SKM-1 treated with dmso at 0.1 percent for 144 hours (cell line): ENCODE measurements around the gene PGGHG.

ENCODE experiments used
- DNase-seq: peaks from one replicate; lab custom pipeline; 2025; ENCODE audit not compliant: unreplicated experiment; lab: John Stamatoyannopoulos, UW

PGGHG gene

GRCh38 chr11:268716-269145 lies 20.2 kb upstream of the PGGHG start:
- DNase-seq = peak; percentile 66

- peak; percentile 87 for DNase-seq
Measured at GRCh38 chr11:269146-269890, 19.6 kb upstream of the PGGHG start.

- no peak for DNase-seq
Measured at GRCh38 chr11:270451-271318, 18.2 kb upstream of the PGGHG start.

GRCh38 chr11:271319-271715 lies 17.6 kb upstream of the PGGHG start:
- DNase-seq = no peak

- no peak for DNase-seq
Measured at GRCh38 chr11:272195-272930, 16.6 kb upstream of the PGGHG start.

DNA sequence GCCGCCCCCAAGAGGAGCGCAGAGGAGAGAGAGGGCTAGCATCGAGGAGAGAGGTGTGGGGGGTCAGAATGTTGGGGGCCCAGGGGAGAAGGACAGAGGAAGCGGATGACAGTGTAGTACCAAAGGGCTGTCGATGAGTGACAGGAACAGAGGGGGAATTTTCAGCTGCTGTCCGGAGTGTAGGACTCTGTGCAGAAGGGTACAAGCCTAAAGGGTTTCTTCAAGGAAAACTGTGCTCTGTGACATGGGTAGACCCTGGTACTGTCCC lies 16.1 kb upstream of the PGGHG start:
- DNase-seq = no peak

DNA sequence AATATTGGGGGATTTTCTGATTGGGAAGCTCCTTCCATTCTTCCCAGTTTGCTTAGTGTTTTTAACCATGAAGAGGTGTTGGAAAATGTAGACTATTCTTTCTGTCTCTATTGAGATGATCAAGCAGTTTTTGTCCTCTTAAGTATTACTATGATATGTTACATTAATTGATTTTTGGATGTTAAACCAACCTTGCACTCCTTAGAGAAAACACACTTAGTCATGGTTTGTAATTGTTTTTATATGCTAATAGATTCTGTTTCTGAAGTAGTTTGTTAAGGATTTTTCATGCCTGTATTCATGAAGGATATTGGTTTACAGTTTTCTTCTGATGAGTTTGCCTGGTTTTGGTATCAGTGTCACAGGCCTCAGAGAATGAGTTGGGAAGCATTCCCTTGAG lies 12.7 kb upstream of the PGGHG start:
- no peak for DNase-seq

DNA sequence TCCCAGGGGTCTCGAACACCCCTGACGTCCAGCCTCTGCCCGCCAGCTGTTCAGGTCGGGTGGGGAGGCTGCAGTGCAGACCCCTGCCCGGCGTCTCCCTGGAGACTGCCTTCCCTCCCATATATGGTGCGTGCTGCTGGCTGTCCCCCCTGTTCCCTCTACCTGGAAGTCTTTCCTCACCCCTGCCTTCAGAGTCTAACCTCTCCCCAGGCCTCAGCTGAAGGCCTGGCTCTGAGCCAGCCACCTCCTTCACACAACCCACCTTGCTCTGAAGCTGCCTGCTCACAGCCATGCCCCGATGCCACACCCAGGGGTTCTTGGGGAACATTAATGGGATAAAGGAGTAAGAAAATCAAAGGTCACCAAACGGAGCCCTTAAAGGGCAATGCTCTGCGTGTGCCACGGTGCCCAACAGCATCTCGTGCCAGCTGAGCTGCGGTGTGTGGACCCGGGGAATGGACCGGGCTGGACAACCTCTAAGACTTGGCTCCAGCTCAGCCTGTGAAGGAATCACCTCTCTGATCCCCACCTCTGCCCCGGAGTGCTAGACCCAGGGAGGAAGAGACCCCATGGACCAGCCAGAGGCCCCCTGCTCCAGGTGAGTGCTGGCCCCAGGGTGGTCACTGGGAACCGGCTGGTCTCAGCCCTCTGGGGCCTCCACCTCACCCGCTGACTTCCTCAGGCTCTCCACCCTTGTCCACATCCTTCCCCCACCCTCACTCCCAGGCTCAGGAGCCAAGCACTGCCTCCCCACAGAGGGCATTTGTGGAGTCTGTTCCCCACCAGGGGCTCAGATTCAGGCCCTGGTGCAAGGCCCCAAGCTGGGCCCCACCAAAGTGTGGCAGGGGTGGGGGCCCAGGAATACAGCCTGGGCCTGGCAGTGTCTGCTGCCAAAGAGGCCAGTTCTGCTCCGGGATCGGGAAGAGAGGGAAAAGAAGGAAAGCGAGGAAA lies 10.7 kb upstream of the PGGHG start, which contains the start of gene NLRP6:
Gene NLRP6 (plus strand): TSS at position 407 of the 951 bp plus-strand sequence. CDS start 163 bp downstream, at position 570.
- no peak for DNase-seq

DNA sequence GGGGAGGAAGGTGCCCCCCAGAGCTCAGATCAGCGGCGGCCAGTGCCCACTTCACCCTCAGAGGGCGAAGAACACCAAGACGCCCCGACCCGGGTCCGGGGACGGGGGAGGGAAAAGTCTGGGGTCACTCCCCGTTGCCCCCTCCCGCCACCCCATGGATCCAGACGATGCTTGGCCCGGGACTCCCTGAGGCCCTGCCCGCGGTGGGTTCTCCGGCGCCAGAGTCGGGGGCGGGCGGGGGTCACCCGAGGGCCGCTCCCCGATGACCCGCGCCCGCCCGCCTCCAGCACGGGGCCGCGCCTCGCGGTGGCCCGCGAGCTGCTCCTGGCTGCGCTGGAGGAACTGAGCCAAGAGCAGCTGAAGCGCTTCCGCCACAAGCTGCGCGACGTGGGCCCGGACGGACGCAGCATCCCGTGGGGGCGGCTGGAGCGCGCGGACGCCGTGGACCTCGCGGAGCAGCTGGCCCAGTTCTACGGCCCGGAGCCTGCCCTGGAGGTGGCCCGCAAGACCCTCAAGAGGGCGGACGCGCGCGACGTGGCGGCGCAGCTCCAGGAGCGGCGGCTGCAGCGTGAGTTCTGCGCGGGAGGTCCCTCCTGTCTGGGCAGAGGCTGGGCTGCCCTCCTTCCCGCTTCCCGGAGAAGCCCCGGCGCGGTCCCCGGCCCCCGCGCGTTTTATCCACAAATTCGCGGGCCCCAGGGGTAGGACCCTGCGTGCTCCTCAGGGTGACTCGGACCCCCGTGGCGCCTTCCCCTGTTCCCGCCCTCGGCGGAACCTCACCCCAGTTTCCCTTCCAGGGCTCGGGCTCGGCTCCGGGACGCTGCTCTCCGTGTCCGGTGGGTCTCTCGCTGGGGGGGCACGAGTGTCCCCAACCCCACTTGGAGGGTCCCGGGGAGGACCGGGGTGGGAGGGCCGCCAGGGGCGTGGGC lies 9.6 kb upstream of the PGGHG start:
- DNase-seq = no peak

- no peak for DNase-seq
Measured at GRCh38 chr11:279966-280705, 8.8 kb upstream of the PGGHG start.

DNA sequence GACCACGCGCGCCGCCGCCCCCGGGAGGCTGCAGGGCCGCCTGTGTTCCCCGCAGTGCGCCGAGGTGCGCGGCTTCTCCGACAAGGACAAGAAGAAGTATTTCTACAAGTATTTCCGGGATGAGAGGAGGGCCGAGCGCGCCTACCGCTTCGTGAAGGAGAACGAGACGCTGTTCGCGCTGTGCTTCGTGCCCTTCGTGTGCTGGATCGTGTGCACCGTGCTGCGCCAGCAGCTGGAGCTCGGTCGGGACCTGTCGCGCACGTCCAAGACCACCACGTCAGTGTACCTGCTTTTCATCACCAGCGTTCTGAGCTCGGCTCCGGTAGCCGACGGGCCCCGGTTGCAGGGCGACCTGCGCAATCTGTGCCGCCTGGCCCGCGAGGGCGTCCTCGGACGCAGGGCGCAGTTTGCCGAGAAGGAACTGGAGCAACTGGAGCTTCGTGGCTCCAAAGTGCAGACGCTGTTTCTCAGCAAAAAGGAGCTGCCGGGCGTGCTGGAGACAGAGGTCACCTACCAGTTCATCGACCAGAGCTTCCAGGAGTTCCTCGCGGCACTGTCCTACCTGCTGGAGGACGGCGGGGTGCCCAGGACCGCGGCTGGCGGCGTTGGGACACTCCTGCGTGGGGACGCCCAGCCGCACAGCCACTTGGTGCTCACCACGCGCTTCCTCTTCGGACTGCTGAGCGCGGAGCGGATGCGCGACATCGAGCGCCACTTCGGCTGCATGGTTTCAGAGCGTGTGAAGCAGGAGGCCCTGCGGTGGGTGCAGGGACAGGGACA lies 8.0 kb upstream of the PGGHG start:
- no peak for DNase-seq

DNA sequence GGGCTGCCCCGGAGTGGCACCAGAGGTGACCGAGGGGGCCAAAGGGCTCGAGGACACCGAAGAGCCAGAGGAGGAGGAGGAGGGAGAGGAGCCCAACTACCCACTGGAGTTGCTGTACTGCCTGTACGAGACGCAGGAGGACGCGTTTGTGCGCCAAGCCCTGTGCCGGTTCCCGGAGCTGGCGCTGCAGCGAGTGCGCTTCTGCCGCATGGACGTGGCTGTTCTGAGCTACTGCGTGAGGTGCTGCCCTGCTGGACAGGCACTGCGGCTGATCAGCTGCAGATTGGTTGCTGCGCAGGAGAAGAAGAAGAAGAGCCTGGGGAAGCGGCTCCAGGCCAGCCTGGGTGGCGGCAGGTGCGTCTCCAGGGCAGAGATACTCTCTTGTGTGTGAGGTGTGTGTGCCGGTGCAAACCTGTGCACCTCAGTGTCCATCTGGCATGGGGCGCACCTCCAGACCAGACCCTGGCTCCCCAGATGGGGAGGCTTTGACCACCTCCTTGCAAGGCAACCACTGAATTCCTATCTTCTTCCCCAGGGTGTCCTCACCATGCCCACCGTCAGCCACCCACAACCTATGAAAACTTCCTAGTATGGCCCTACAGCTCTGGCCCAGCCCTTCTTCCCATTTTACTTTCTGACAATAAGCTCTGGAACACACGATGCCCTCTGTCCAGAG lies 7.3 kb upstream of the PGGHG start:
- DNase-seq = no peak

DNA sequence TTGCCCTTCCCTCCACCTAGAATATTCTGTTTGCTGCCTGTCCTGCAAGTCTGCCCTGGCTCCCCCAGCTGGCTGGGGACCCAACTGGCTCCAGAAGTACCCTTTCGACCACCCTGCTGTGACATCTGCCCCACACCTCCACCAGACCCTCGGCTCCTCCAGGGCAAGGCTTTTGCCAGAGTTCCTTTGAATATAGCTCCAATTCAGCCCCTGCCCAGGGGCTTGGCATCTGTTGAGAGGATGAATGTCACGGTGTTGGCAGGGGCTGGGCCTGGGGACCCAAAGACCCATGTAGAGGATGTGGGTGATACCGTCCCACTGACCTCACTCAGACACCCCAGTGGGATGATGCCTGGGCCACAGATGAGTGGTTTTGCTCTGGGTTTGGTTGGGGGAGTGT lies 6.8 kb upstream of the PGGHG start:
- no peak for DNase-seq

- no peak for DNase-seq
Measured at GRCh38 chr11:282630-283360, 6.1 kb upstream of the PGGHG start.

DNA sequence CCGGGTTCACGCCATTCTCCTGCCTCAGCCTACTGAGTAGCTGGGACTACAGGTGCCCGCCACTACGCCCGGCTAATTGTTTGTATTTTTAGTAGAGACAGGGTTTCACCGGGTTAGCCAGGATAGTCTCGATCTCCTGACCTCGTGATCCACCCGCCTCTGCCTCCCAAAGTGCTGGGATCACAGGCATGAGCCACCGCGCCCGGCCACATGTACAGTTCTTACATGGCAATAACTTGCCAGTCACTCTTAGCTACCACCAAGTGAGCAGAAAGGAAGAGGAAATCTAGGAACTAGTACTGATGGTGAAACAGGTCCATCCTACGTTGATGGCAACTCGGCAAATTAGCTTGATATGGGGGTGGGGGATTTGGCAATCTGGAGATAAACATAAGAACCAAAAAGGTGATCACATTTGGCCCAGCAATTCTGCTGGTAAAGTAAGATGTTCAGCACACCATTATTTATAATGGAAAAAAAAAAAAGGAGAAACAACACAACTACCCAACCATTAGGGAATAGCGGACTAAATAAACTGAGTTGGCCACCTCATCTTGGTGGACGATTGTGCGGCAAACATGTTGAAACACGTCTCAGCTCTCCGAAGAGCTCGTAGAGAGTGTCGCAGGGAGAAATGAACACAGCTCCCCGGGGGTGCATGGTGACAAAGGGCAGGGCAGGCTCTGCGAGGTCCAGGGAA lies 5.4 kb upstream of the PGGHG start:
- DNase-seq = no peak
